HEK293 (cell line): ENCODE data around the gene CNTNAP5.

Experiments used
- CTCF ChIA-PET: fragments of 350-600 bp; formaldehyde crosslinking; extraction: SDS; loops from one replicate; lab custom pipeline; 2021; ENCODE audit warnings: antibody characterized with exemption; lab: Yijun Ruan, JAX
- POLR2A ChIA-PET: fragments of 300-600 bp; formaldehyde crosslinking; extraction: SDS; loops from one replicate; lab custom pipeline; 2020; ENCODE audit warnings: antibody characterized with exemption, inconsistent platforms; lab: Yijun Ruan, JAX
- H3K27ac ChIP-seq: fragments of 200-500 bp; sonication (Bioruptor generic); 2 replicates; pipeline ENCODE4 v1.5.1; 2014; ENCODE audit warnings: low read depth, low read length, control low read depth, inconsistent platforms; ENCODE audit errors: extremely low read depth
- H3K36me3 ChIP-seq, 2 experiments: fragments of 200-500 bp in 1 of 2; sonication (Bioruptor generic) in 1 of 2; 1 replicate in 1 of 2; 2 replicates in 1 of 2; pipeline ENCODE4 v1.5.1; 2014 to 2017; ENCODE audit warnings: inconsistent platforms in 2 of 2, low read length in 2 of 2; ENCODE audit not compliant: control insufficient read depth in 2 of 2, insufficient read depth in 1 of 2
- H3K4me1 ChIP-seq: fragments of 200-500 bp; sonication (Bioruptor generic); 2 replicates; pipeline ENCODE4 v1.5.1; 2014; ENCODE audit warnings: mild to moderate bottlenecking, low read length, inconsistent platforms; ENCODE audit not compliant: control insufficient read depth, insufficient read depth
- H3K4me3 ChIP-seq: 2 replicates; pipeline ENCODE4 v1.5.1; 2011; ENCODE audit warnings: low read depth, mild to moderate bottlenecking, control low read depth, low read length, moderate library complexity
- H3K9me3 ChIP-seq: fragments of 200-500 bp; sonication (Bioruptor generic); 2 replicates; pipeline ENCODE4 v1.5.1; 2014; ENCODE audit warnings: low read depth, low read length, inconsistent platforms; ENCODE audit not compliant: control insufficient read depth, insufficient read depth
- ELK4 ChIP-seq: IDR thresholded peaks from 2 replicates; pipeline ENCODE4 v1.6.1; 2011; ENCODE audit warnings: mild to moderate bottlenecking, low read depth, low read length, borderline replicate concordance
- HOXC10 ChIP-seq: sonication (generic); formaldehyde crosslinking; IDR thresholded peaks from 2 replicates; pipeline ENCODE4 v1.8.1; 2023; ENCODE audit warnings: mild to moderate bottlenecking, missing genetic modification reagents
- KLF9 ChIP-seq: fragments of 450-650 bp; formaldehyde crosslinking; IDR thresholded peaks from 2 replicates; pipeline ENCODE4 v1.5.1; 2016; ENCODE audit warnings: missing biosample characterization, missing genetic modification characterization, low read depth
- MZF1 ChIP-seq: fragments of 450-650 bp; formaldehyde crosslinking; IDR thresholded peaks from 2 replicates; pipeline ENCODE4 v1.5.1; 2017; ENCODE audit warnings: missing biosample characterization, missing genetic modification characterization, borderline replicate concordance
- TCF7L2 ChIP-seq: IDR thresholded peaks from 2 replicates; pipeline ENCODE4 v1.6.1; 2011; ENCODE audit warnings: low read depth, mild to moderate bottlenecking, inconsistent platforms, low read length, moderate library complexity, borderline replicate concordance
- TSHZ1 ChIP-seq: fragments of 450-650 bp; formaldehyde crosslinking; IDR thresholded peaks from 2 replicates; pipeline ENCODE4 v1.5.1; 2016; ENCODE audit warnings: missing biosample characterization, missing genetic modification characterization, borderline replicate concordance
- YY2 ChIP-seq: fragments of 450-650 bp; formaldehyde crosslinking; IDR thresholded peaks from 2 replicates; pipeline ENCODE4 v1.5.1; 2016; ENCODE audit warnings: missing biosample characterization, missing genetic modification characterization
- ZBTB17 ChIP-seq: fragments of 450-650 bp; formaldehyde crosslinking; IDR thresholded peaks from 2 replicates; pipeline ENCODE4 v1.5.1; 2016; ENCODE audit warnings: missing biosample characterization, missing genetic modification characterization
- ZFHX2 ChIP-seq: fragments of 450-650 bp; formaldehyde crosslinking; conservative IDR thresholded peaks from 2 replicates; pipeline ENCODE4 v1.5.1; 2016; ENCODE audit warnings: missing biosample characterization, missing genetic modification characterization
- ZFP3 ChIP-seq: fragments of 450-650 bp; formaldehyde crosslinking; IDR thresholded peaks from 2 replicates; pipeline ENCODE4 v1.5.1; 2016; ENCODE audit warnings: low read depth, missing biosample characterization, missing genetic modification characterization
- ZNF175 ChIP-seq: fragments of 450-650 bp; formaldehyde crosslinking; IDR thresholded peaks from 2 replicates; pipeline ENCODE4 v1.5.1; 2016; ENCODE audit warnings: missing biosample characterization, missing genetic modification characterization
- ZNF2 ChIP-seq: fragments of 450-650 bp; formaldehyde crosslinking; IDR thresholded peaks from 2 replicates; pipeline ENCODE4 v1.5.1; 2016; ENCODE audit warnings: missing biosample characterization, missing genetic modification characterization
- ZNF214 ChIP-seq: fragments of 450-650 bp; formaldehyde crosslinking; IDR thresholded peaks from 2 replicates; pipeline ENCODE4 v1.5.1; 2017; ENCODE audit warnings: missing biosample characterization, mild to moderate bottlenecking, missing genetic modification characterization, borderline replicate concordance
- ZNF248 ChIP-seq: fragments of 450-650 bp; formaldehyde crosslinking; IDR thresholded peaks from 2 replicates; pipeline ENCODE4 v1.5.1; 2017; ENCODE audit warnings: missing biosample characterization, missing genetic modification characterization
- ZNF560 ChIP-seq: fragments of 450-650 bp; formaldehyde crosslinking; IDR thresholded peaks from 2 replicates; pipeline ENCODE4 v1.5.1; 2017; ENCODE audit warnings: missing biosample characterization, missing genetic modification characterization, borderline replicate concordance
- ZNF571 ChIP-seq: fragments of 450-650 bp; formaldehyde crosslinking; IDR thresholded peaks from 2 replicates; pipeline ENCODE4 v1.5.0; 2017; ENCODE audit warnings: missing biosample characterization, missing genetic modification characterization
- ZNF624 ChIP-seq: fragments of 450-650 bp; formaldehyde crosslinking; IDR thresholded peaks from 2 replicates; pipeline ENCODE4 v1.5.1; 2017; ENCODE audit warnings: missing biosample characterization, missing genetic modification characterization
- ZNF639 ChIP-seq: fragments of 450-650 bp; formaldehyde crosslinking; IDR thresholded peaks from 2 replicates; pipeline ENCODE4 v1.5.1; 2016; ENCODE audit warnings: missing biosample characterization, missing genetic modification characterization
- ZNF677 ChIP-seq: fragments of 450-650 bp; IDR thresholded peaks from 2 replicates; pipeline ENCODE4 v1.5.0; 2018; ENCODE audit warnings: missing biosample characterization, mild to moderate bottlenecking, missing genetic modification characterization, moderate library complexity
- ZNF76 ChIP-seq: fragments of 450-650 bp; formaldehyde crosslinking; IDR thresholded peaks from 2 replicates; pipeline ENCODE4; 2016; ENCODE audit warnings: low read depth, missing biosample characterization, missing genetic modification characterization, borderline replicate concordance
- TF ChIP-seq, protein P1 (sequence below): fragments of 450-650 bp; formaldehyde crosslinking; IDR thresholded peaks from 2 replicates; pipeline ENCODE4 v1.5.1; 2017; ENCODE audit warnings: missing biosample characterization, missing genetic modification characterization
- TF ChIP-seq, protein P2 (sequence below): fragments of 450-650 bp; formaldehyde crosslinking; IDR thresholded peaks from 2 replicates; pipeline ENCODE4 v1.5.1; 2016; ENCODE audit warnings: missing biosample characterization, missing genetic modification characterization
- TF ChIP-seq, protein P3 (sequence below): fragments of 450-650 bp; formaldehyde crosslinking; IDR thresholded peaks from 2 replicates; pipeline ENCODE4 v1.5.1; 2016; ENCODE audit warnings: missing biosample characterization, missing genetic modification characterization

CNTNAP5 gene

DNA sequence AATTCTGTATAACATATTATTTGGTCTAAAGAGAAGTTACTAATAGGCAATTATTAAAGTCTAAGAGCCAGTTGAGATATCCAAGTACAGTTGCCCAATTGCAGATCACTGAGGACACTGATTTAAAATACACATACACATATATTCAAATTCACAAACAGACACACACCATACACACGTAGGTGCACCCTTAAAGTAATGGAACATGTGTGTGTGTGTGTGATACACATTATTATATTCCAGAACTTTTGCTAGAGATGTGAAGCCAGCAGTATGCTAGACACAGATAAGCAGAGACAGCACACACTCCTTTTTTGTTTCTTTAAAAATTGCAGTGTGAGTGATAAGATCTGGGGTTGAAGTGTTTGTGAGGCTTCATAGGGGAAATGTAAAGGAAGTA is 292.5 kb downstream of the CNTNAP5 start:
- no peaks in the 10 kb centered on the region for H3K4me1 ChIP-seq
- CTCF ChIA-PET = no interaction called here
- no peaks in the 10 kb centered on the region for H3K36me3 ChIP-seq
- POLR2A ChIA-PET = no interaction called here
- H3K4me3 ChIP-seq = no peak overlapping the region
- no peaks in the 10 kb centered on the region for H3K9me3 ChIP-seq
- no peak for TF ChIP-seq ZNF571
- TF ChIP-seq ZNF248 (tag by site-specific recombination) = no peak
- TF ChIP-seq KLF9 = no peak
- TF ChIP-seq, protein P1, sequence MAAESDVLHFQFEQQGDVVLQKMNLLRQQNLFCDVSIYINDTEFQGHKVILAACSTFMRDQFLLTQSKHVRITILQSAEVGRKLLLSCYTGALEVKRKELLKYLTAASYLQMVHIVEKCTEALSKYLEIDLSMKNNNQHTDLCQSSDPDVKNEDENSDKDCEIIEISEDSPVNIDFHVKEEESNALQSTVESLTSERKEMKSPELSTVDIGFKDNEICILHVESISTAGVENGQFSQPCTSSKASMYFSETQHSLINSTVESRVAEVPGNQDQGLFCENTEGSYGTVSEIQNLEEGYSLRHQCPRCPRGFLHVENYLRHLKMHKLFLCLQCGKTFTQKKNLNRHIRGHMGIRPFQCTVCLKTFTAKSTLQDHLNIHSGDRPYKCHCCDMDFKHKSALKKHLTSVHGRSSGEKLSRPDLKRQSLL (tag by site-specific recombination) = no peak
- no peak for TF ChIP-seq ZNF677
- no peak for TF ChIP-seq ZNF214 (tag by site-specific recombination)
- no peak for TF ChIP-seq ZNF76 (tag by site-specific recombination)
- TF ChIP-seq ELK4 = no peak
- TF ChIP-seq ZNF560 (tag by site-specific recombination) = no peak
- TF ChIP-seq TSHZ1 (tag by site-specific recombination) = no peak
- no peak for TF ChIP-seq ZNF175 (tag by site-specific recombination)
- no peak for TF ChIP-seq HOXC10
- TF ChIP-seq ZNF624 (tag by site-specific recombination) = no peak
- H3K27ac ChIP-seq = no peak overlapping the region

- POLR2A ChIA-PET = no interaction called here
- no peaks in the 10 kb centered on the region for H3K9me3 ChIP-seq
- TF ChIP-seq ZFHX2 (tag by site-specific recombination) = no peak
- no peak for TF ChIP-seq MZF1 (tag by site-specific recombination)
- no peak for TF ChIP-seq YY2 (tag by site-specific recombination)
- no peak for TF ChIP-seq ZBTB17 (tag by site-specific recombination)
- TF ChIP-seq, protein P2, sequence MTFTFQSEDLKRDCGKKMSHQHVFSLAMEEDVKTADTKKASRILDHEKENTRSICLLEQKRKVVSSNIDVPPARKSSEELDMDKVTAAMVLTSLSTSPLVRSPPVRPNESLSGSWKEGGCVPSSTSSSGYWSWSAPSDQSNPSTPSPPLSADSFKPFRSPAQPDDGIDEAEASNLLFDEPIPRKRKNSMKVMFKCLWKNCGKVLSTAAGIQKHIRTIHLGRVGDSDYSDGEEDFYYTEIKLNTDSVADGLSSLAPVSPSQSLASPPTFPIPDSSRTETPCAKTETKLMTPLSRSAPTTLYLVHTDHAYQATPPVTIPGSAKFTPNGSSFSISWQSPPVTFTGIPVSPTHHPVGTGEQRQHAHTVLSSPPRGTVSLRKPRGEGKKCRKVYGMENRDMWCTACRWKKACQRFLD (tag by site-specific recombination) = no peak
- no peak for TF ChIP-seq TCF7L2
- TF ChIP-seq ZNF639 = no peak
- TF ChIP-seq, protein P3, sequence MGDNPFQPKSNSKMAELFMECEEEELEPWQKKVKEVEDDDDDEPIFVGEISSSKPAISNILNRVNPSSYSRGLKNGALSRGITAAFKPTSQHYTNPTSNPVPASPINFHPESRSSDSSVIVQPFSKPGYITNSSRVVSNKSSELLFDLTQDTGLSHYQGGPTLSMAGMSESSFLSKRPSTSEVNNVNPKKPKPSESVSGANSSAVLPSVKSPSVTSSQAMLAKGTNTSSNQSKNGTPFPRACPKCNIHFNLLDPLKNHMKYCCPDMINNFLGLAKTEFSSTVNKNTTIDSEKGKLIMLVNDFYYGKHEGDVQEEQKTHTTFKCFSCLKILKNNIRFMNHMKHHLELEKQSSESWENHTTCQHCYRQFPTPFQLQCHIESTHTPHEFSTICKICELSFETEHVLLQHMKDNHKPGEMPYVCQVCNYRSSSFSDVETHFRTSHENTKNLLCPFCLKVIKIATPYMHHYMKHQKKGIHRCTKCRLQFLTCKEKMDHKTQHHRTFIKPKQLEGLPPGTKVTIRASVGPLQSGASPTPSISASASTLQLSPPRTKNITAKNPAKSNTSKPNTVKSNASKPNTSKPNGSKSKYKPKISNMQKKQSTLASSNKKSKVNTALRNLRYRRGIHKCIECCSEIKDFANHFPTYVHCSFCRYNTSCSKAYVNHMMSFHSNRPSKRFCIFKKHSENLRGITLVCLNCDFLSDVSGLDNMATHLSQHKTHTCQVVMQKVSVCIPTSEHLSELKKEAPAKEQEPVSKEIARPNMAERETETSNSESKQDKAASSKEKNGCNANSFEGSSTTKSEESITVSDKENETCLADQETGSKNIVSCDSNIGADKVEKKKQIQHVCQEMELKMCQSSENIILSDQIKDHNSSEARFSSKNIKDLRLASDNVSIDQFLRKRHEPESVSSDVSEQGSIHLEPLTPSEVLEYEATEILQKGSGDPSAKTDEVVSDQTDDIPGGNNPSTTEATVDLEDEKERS (tag by site-specific recombination) = no peak
- TF ChIP-seq ZNF2 (tag by site-specific recombination) = no peak
- no peak for TF ChIP-seq ZFP3
- TF ChIP-seq, all 188 proteins: peak for 0
- no peak overlapping the region for H3K27ac ChIP-seq
- H3K36me3 ChIP-seq = no peaks in the 10 kb centered on the region
- H3K4me1 ChIP-seq = no peaks in the 10 kb centered on the region
- no peak overlapping the region for H3K4me3 ChIP-seq
- CTCF ChIA-PET = no interaction called here
These were observed 293.8 kb downstream of the CNTNAP5 start for GRCh38 chr2:124318913-124319312.
